Uterus (tissue), 4 donors: ENCODE results near the gene PJVK. TPM values are rescaled to one million over a fixed set of nuclear protein-coding genes. Genes with fewer than 3 reads are reported as not detected.

ENCODE experiments used
- DNase-seq, 2 donors: peaks; one replicate each; pipeline ENCODE4 v3.0.0-alpha.2; 2019 to 2020
- H3K27ac ChIP-seq, 2 donors: fragments of 200-600 bp; sonication (generic); 1 replicate in 1 of 2; 2 replicates in 1 of 2; pipeline ENCODE4 v1.5.1; 2016 to 2018
- H3K27me3 ChIP-seq, 2 donors: fragments of 200-600 bp; sonication (generic); one replicate each; pipeline ENCODE4 v1.5.1; 2018 to 2019; ENCODE audit warnings: control low read depth in 1 of 2
- H3K36me3 ChIP-seq, 2 donors: fragments of 200-600 bp; sonication (generic); one replicate each; pipeline ENCODE4 v1.5.1; 2019; ENCODE audit warnings: control low read depth in 1 of 2
- H3K4me1 ChIP-seq, 2 donors: fragments of 200-600 bp; sonication (generic); one replicate each; pipeline ENCODE4 v1.5.1; 2018 to 2019; ENCODE audit warnings: control low read depth in 1 of 2
- H3K4me3 ChIP-seq, 2 donors: fragments of 200-600 bp; sonication (generic); 1 replicate in 1 of 2; 2 replicates in 1 of 2; pipeline ENCODE4 v1.5.1; 2018 to 2019; ENCODE audit warnings: mild to moderate bottlenecking in 1 of 2
- H3K9me3 ChIP-seq, 2 donors: fragments of 200-600 bp; sonication (generic); one replicate each; pipeline ENCODE4 v1.5.1; 2019; ENCODE audit warnings: control low read depth in 1 of 2
- POLR2A ChIP-seq, 2 donors: fragments of 450-650 bp; IDR thresholded peaks; one replicate each; pipeline ENCODE4 v1.6.1; 2016; ENCODE audit warnings: antibody characterized with exemption in 2 of 2, mild to moderate bottlenecking in 1 of 2, moderate library complexity in 1 of 2
- intact Hi-C: fragments of 100-400 bp; cut with DNase I; formaldehyde crosslinking; loops from one replicate; pipeline ENCODE4 v1.15.1; 2023; ENCODE audit warnings: low total_unique reads
- total RNA-seq, 4 donors: library from RNA; depleted of rRNA in 3 of 4; stranded (reverse); fragments of >200 nt in 3 of 4; gene quantifications; one replicate each; pipeline versions ENCODE4 v1.1.0 to v1.2.4, GENCODE V29; 2014 to 2023
- TF ChIP-seq, protein P1 (sequence below), 4 experiments: fragments of 200-600 bp in 2 of 4; fragments of 450-650 bp in 2 of 4; sonication (generic) in 2 of 4; IDR thresholded peaks; one replicate each; pipeline ENCODE4 v1.5.1; 2016 to 2019; ENCODE audit warnings: antibody characterized with exemption in 4 of 4, mild to moderate bottlenecking in 2 of 4, moderate library complexity in 1 of 4
- donor health status: DM: yes; HTN: yes; CAD: no.

Gene PJVK
- total RNA-seq, 4 donors from 2014 or later, result 3.8 to 9.4 (median 7.5) TPM; not detected in 1

DNA sequence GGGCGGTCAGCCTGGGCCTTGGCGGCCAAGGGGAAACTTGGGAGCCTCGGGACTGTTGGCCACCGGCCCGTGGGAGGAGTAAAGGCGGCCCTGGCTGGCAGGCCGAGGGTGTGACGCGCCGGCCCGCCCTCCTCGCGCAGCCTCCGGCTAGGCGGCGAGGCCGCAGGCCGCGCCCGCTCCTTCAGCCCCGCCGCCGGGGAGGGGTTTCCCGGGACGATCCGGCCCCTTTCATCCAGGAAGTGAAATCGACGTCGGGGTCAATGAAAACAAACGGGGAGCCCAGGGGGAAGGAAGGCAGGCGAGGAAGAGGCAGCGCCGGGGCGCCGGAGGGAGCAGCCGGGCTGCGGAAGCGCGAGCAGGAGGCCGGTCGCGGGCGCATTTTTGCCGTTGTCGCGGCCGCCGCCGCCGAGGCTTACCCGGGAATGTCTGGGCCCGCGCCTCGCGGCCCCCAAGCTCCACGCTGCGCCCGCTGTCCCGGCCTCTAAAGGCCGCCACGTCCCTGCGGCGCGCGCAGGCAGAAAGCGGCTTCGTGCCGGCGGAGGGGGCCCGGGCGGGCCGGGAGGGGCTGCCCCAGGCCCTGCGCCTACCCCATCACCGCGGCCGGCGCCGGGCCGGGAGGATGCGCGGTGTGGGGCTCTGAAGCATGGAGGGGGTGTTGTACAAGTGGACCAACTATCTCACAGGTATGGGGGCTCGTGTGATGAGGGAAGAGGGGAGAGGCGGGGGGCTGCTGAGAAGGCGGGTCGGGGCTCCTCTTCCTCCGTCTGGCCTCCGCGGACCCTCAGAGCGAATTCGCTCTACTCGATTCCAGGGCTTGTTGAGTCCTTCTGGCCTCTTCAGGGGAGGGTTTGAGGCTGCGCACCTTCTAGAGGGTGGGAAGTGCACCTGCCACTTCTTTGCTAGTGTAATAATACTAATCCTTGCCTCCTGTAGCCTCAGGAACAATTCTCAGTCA is 29.3 kb downstream of the PJVK start, which contains the start of gene PLEKHA3:
Gene PLEKHA3, plus strand, starts transcription at position 231 of the 955 bp plus-strand sequence. Its CDS starts 413 bp downstream, at position 644.
- intact Hi-C loops, result loop anchor here (2.0 kb wide), 1 partner anchor 30 kb away; the partner anchor contains the start of genes PJVK and PRKRA
- peak; percentile 96 to 98 for DNase-seq
- peak within 1 kb of the TSS; percentile 93 to 99 for H3K27ac ChIP-seq
- H3K4me3 ChIP-seq, result peak within 1 kb of the TSS; percentile 68 to 96
- peak; percentile 71 to 80 for TF ChIP-seq POLR2A (IDR thresholded peaks at IDR 0.05)
- TF ChIP-seq, protein P1, sequence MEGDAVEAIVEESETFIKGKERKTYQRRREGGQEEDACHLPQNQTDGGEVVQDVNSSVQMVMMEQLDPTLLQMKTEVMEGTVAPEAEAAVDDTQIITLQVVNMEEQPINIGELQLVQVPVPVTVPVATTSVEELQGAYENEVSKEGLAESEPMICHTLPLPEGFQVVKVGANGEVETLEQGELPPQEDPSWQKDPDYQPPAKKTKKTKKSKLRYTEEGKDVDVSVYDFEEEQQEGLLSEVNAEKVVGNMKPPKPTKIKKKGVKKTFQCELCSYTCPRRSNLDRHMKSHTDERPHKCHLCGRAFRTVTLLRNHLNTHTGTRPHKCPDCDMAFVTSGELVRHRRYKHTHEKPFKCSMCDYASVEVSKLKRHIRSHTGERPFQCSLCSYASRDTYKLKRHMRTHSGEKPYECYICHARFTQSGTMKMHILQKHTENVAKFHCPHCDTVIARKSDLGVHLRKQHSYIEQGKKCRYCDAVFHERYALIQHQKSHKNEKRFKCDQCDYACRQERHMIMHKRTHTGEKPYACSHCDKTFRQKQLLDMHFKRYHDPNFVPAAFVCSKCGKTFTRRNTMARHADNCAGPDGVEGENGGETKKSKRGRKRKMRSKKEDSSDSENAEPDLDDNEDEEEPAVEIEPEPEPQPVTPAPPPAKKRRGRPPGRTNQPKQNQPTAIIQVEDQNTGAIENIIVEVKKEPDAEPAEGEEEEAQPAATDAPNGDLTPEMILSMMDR (IDR thresholded peaks at IDR 0.05), result peak in 1 of 4 experiments; percentile 8
- H3K9me3 ChIP-seq, result no peaks in the 10 kb centered on the region
- peaks cover 8 to 12% of the 10 kb centered on the region in 2 donors for H3K4me1 ChIP-seq
- no peaks in the 10 kb centered on the region for H3K36me3 ChIP-seq
- no peaks in the 10 kb centered on the region for H3K27me3 ChIP-seq

DNA sequence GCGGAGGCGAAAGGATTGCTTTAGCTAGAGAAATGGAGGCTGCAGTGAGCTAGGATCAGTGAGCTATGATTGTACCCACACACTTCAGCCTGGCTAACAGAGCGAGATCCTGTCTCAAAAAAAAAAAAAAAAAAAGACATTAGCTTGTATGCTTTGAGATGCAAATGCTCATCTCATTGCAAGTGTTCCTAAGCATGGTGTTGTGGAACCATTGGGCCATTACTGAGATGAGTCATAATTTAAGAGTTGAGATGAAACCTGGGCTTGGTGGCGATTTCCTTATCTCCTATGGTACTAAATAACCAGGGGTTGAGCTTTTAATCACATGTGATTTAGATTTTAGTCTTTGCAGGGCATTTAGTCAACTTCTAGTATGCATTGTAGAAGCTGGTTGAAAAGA is 31.3 kb downstream of the PJVK start:
- Histone ChIP-seq H3K4me3 (no peak overlapping the region), H3K36me3 (no peaks in the 10 kb centered on the region), H3K4me1 (peaks cover 5 to 8% of the 10 kb centered on the region in 2 donors), H3K27ac (no peak overlapping the region), H3K9me3 (no peaks in the 10 kb centered on the region), H3K27me3 (no peaks in the 10 kb centered on the region)
- no peak for DNase-seq
- no peak for TF ChIP-seq POLR2A (IDR thresholded peaks at IDR 0.05)
- TF ChIP-seq, protein P1 (IDR thresholded peaks at IDR 0.05), result no peak
- intact Hi-C loops, result no loop called here

DNA sequence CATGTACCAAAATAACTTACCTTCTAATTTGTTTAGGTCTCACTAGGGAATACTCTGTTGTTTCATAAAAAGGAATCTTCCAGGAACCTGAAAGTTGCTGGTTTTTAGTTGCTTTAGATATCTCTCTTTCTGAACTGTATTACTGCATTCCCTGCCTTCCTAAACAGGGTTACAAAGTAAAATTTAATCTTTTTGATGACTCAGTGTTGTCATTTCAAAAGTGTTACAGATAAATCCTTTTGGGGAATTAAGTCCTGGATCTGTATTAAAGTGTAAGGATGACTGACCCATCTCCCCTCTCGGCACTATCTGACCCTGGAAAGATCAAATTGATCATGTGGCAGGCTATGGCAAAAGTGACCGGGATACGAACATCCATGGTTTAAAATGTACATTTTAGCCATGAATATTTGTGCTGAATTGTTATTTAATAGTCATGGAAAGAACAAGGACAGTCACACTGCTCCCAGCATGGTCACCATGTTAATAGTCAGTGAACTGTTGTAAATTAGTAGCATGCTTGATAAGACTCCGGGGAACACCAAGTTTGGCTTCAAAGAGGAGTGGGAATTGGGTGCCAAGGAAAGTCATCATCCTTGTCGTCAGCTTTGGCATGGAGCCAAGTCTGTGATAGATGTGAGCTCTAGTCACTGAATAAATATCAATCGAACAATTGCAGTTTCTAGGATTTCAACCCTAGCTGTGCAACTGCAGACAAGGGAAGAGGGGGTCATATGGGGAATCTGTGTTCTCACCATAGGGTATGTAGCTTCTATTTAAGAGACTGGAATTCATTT is 33.3 kb downstream of the PJVK start:
- H3K4me3 ChIP-seq, result no peak overlapping the region
- intact Hi-C loops, result no loop called here
- H3K9me3 ChIP-seq, result no peaks in the 10 kb centered on the region
- peak in 1 of 2 donors; percentile 20 for DNase-seq
- no peaks in the 10 kb centered on the region for H3K36me3 ChIP-seq
- H3K4me1 ChIP-seq, result peaks cover 5 to 8% of the 10 kb centered on the region in 2 donors
- no peaks in the 10 kb centered on the region for H3K27me3 ChIP-seq
- TF ChIP-seq, protein P1 (IDR thresholded peaks at IDR 0.05), result no peak
- TF ChIP-seq POLR2A (IDR thresholded peaks at IDR 0.05), result no peak
- no peak overlapping the region for H3K27ac ChIP-seq

DNA sequence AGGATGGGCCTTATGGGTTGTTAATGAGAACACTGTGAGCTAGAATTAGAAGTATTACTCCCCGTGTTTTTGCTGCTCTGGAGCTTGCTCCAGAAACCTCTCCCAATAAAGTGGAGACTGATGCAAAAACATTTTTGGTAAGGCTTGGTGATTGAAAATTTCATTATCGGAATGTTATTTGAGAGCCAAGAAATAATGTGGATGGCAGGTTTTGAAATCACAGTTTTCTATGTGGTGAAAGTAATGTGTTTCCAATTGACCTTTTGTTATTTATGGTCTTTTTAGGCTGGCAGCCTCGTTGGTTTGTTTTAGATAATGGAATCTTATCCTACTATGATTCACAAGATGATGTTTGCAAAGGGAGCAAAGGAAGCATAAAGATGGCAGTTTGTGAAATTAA is 34.2 kb downstream of the PJVK start:
- TF ChIP-seq, protein P1 (IDR thresholded peaks at IDR 0.05), result no peak
- TF ChIP-seq POLR2A (IDR thresholded peaks at IDR 0.05), result no peak
- intact Hi-C loops, result no loop called here

More for the DNA sequence above, 34.2 kb downstream of the PJVK start:
- Histone ChIP-seq H3K27me3 (no peaks in the 10 kb centered on the region), H3K9me3 (no peaks in the 10 kb centered on the region), H3K4me3 (no peak overlapping the region), H3K27ac (no peak overlapping the region), H3K4me1 (peaks cover 5 to 8% of the 10 kb centered on the region in 2 donors), H3K36me3 (no peaks in the 10 kb centered on the region)
- no peak for DNase-seq
